22Rv1 (cell line): ENCODE measurements around the gene VWA8.

Experiments
- CTCF ChIP-seq: fragments of 450-650 bp; IDR thresholded peaks from 2 replicates; pipeline ENCODE4 v1.5.1; 2017; ENCODE audit warnings: mild to moderate bottlenecking
- ZFX ChIP-seq: fragments of 450-650 bp; IDR thresholded peaks from 2 replicates; pipeline ENCODE4 v1.6.1; 2017; ENCODE audit warnings: antibody characterized with exemption, borderline replicate concordance

- TF ChIP-seq CTCF (no peak), ZFX (no peak)
These were observed 354.3 kb downstream of the VWA8 start for GRCh38 chr13:41606646-41607045.
